AG08396 (cell line): ENCODE data around the gene MC1R.
"Not testable (repeated sequence)": the region's sequence is repeated elsewhere in the genome, so short reads cannot be mapped to it uniquely, and the experiment has no call there.

Experiments used
- DNase-seq: peaks from one replicate; pipeline ENCODE4 v3.0.0; 2012; ENCODE audit warnings: low spot score, mixed read lengths

The MC1R gene

GRCh38 chr16:89918453-89919347 lies at the start of gene MC1R:
MC1R (plus strand) TSS chr16:89918862; CDS start chr16:89919259, 397 bp downstream.
- peak; percentile 68 for DNase-seq

GRCh38 chr16:89869911-89870310 lies 48.8 kb upstream of the MC1R start:
- DNase-seq, result no peak

- DNase-seq, result no peak
Measured at GRCh38 chr16:89870440-89870839, 48.2 kb upstream of the MC1R start.

- no peak for DNase-seq
Measured at GRCh38 chr16:89871895-89872294, 46.8 kb upstream of the MC1R start.

GRCh38 chr16:89873109-89873971 lies 45.3 kb upstream of the MC1R start, which contains the start of gene TCF25:
TCF25 (plus strand) TSS chr16:89873592; CDS start chr16:89873668, 76 bp downstream.
- DNase-seq, result peak; percentile 99

- DNase-seq, result peak; percentile 99
Measured at GRCh38 chr16:89873972-89874689, 44.5 kb upstream of the MC1R start.

- not testable (repeated sequence) for DNase-seq
Measured at GRCh38 chr16:89879123-89879522, 39.5 kb upstream of the MC1R start.

GRCh38 chr16:89880477-89881367 lies 37.9 kb upstream of the MC1R start:
- no peak for DNase-seq

GRCh38 chr16:89881368-89881730 lies 37.3 kb upstream of the MC1R start:
- DNase-seq, result no peak

GRCh38 chr16:89883346-89884040 lies 35.2 kb upstream of the MC1R start:
- no peak for DNase-seq

GRCh38 chr16:89884041-89884421 lies 34.6 kb upstream of the MC1R start:
- no peak for DNase-seq

GRCh38 chr16:89887243-89887642 lies 31.4 kb upstream of the MC1R start:
- no peak for DNase-seq

- DNase-seq, result no peak
Measured at GRCh38 chr16:89890200-89890599, 28.5 kb upstream of the MC1R start.

- no peak for DNase-seq
Measured at GRCh38 chr16:89890886-89891657, 27.6 kb upstream of the MC1R start.

GRCh38 chr16:89892055-89892630 lies 26.5 kb upstream of the MC1R start:
- DNase-seq, result no peak

- no peak for DNase-seq
Measured at GRCh38 chr16:89892635-89893034, 26.0 kb upstream of the MC1R start.

- no peak for DNase-seq
Measured at GRCh38 chr16:89893642-89894548, 24.8 kb upstream of the MC1R start.
